NCI-H2081 (cell line): ENCODE results near the gene ARHGEF37.
A peak's percentile ranks its signal among the peaks of the same experiment; 100 is the strongest.
"Not testable (repeated sequence)": the region's sequence is repeated elsewhere in the genome, so short reads cannot be mapped to it uniquely, and the experiment has no call there.

Experiments
- DNase-seq, 2 experiments: peaks; one replicate each; lab custom pipeline; 2025; lab: John Stamatoyannopoulos, UW

Gene ARHGEF37, protein sequence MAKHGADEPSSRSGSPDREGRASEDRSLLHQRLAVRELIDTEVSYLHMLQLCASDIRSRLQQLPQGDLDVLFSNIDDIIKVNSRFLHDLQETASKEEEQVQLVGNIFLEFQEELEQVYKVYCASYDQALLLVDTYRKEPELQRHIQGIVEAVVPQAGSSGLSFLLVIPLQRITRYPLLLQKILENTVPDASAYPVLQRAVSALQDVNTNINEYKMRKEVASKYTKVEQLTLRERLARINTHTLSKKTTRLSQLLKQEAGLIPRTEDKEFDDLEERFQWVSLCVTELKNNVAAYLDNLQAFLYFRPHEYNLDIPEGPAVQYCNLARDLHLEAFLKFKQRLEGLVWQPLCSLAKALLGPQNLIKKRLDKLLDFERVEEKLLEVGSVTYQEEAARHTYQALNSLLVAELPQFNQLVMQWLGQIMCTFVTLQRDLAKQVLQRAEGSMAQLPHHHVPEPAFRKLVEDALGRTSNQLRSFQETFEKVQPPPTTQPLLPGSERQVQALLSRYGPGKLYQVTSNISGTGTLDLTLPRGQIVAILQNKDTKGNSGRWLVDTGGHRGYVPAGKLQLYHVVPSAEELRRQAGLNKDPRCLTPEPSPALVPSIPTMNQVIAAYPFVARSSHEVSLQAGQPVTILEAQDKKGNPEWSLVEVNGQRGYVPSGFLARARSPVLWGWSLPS

GRCh38 chr5:149581192-149581861 lies at the start of gene ARHGEF37:
ARHGEF37 (plus strand) TSS chr5:149581498; CDS start chr5:149597770, 16,272 bp downstream.
- DNase-seq = peak; percentile 54

DNA sequence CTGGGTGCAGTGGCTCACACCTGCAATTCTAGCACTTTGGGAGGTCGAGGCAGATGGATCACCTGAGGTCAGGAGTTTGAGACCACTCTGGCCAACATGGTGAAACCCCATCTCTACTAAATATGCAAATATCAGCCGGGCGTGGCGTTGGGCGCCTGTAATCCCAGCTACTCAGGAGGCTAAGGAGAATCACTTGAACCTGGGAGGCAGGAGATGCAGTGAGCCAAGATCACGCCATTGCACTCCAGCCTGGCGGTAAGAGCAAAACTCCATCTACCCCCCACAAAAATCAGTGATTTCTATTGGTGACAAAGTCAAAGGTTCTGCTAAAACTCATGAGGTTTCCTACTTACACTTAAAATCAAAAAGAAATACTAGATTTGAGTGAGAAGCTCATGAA lies 48.9 kb upstream of the ARHGEF37 start:
- no peak for DNase-seq

DNA sequence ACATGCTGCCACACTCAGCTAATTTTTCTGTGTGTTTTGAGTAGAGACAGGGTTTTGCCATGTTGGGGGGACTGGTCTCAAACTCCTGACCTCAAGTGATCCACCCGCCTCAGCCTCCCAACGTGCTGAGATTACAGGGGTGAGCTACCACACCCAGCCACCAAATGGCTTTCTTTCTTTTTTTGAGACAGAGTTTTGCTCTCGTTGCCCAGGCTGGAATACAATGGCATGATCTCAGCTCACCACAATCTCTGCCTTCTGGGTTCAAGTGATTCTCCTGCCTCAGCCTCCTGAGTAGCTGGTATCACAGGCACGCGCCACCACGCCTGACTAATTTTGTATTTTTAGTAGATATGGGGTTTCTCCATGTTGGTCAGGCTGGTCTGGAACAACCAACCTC lies 45.5 kb upstream of the ARHGEF37 start:
- DNase-seq = not testable (repeated sequence)

DNA sequence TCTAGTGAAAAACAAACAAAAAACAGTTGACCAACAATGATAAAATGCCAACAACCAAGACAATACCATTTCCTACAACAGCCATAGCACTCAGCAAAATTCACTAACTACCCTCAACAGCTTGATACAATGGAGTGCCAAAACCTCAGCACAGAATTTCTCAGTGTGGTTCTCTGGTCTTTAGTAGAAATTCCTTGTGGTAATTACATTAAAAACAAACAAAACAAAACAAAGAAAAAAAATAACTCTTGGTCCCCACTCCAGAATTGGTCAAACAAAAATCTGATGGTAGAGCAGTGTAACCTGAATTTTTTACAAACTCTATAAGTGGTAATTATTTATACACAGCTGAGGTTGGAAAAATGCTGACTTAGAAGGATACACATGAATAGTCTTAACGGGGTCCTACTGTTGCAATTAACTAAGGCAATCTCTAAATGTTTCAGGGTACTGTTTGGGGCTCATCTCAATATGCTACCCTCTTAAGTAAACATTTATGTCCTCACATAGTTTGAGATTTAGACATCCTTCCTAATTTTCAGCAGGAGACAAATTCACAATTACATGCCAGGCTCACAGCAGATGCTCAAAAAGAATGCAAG lies 43.8 kb upstream of the ARHGEF37 start:
- DNase-seq = no peak

- DNase-seq = no peak
These were observed 41.2 kb upstream of the ARHGEF37 start for GRCh38 chr5:149540089-149540488.

DNA sequence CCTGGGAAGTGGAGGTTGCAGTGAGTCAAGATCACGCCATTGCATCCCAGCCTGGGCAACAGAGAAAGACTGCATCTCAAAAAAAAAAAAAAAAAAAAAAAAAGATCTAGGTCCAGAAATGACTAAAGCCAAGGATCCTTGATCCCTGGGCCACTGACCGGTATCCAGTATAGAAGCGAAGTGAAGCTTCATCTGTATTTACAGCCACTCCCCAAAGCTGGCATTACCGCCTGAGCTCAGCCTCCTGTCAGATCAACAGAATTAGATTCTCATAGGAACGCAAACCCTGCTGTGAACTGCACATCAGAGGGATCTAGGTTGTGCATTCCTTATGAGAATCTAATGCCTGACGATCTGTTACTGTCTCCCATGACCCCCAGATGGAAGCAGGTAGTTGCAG lies 39.4 kb upstream of the ARHGEF37 start:
- no peak for DNase-seq

DNA sequence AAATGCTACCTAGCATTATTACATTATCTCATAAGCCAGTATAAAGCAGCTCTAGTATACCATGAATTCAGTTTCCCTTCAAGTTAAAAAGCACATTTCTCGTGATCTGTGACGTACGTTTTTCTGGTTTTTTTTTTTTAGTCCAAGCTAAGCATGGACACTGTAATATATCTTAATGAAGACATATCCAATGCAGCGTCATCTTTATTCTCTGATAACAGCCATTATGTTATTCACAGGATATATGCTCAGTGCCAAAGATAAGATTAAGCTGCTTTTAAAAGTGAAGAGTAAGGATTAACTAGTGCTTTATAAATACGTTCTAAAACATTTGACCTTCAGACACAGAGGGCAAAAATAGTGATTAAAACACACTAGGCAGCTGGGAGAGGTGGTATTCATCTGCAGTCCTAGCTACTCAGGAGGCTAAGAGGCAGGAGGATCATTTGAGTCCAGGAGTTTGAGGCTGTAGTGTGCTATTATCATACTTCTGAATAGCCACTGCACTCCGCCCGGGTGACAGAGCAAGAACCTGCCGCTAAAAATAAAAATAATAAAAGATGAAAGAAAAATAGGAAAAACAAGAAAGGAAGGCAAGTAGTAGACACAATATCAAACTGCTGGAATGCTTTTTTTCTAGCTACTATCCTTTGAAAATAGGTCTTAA lies 37.8 kb upstream of the ARHGEF37 start:
- no peak for DNase-seq

GRCh38 chr5:149544028-149544420 lies 37.3 kb upstream of the ARHGEF37 start:
- no peak for DNase-seq

DNA sequence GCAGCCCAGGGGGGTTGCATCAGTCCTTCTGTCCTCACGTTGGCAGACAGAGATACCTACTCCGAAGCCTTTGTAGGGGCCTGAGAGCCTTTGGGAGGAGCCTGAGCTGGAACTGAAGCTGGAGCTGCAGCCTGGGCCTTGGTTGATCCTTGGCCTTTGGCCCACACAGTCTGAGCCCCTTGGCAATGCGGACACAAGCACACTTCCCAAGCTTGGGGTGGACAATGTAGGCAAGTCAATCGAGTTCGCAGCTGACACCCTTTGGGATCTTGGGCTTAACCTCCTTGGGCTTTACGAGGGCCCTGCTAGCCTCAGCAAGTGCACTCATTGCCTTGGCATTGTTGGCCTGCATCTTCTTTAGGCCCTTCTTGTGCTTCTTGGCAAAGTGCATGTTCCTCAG lies 36.0 kb upstream of the ARHGEF37 start:
- no peak for DNase-seq

- DNase-seq = no peak
These were observed 34.3 kb upstream of the ARHGEF37 start for GRCh38 chr5:149546974-149547373.

GRCh38 chr5:149549461-149550267 lies 31.6 kb upstream of the ARHGEF37 start:
- DNase-seq = peak; percentile 20 to 49

GRCh38 chr5:149550268-149550583 lies 31.1 kb upstream of the ARHGEF37 start:
- no peak for DNase-seq

- no peak for DNase-seq
These were observed 30.6 kb upstream of the ARHGEF37 start for GRCh38 chr5:149550594-149551226.

DNA sequence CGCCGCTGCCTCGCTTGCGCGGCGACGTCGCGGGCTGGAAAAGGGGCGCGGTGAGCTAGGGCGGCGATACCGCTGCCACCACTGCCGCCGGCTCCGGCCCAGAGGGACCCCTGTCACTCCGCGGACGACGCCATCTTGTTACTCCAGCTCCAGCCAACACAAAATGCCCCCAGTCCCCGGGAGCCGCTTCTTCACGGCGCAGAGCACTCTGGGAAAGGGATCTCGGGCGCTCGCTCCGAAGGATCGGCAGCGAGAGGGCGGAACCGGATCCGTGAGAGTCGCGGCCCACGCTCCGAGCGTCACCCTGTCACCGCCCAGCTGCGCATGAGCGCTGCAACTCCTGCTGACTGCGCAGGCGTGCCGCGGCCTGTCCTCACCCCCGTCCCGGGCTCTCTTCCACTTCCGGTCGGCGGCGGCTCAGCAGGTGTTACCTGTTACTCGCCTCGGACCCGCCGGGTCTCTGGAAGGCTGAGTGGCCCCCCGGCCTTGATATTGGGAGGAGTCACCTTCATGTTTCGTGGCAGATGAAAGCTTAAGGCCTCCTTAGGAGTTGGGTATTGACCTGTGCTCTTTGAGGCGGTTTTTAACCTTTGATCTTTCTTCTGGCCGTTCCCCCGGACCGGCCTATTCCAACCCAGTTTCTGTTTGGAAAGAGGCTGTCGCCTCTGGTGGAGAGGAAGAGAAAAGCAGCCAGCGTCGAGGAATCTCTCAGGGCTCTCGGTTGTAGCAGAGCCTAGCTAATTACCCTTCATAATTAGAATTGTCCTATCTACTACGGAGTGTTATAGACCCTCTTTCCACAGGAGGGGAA lies 29.9 kb upstream of the ARHGEF37 start, which contains the start of gene CSNK1A1:
Gene CSNK1A1, minus strand, starts transcription at position 213 of the 811 bp plus-strand sequence. CDS start 475 bp downstream, outside the sequence.
- peak; percentile 95 to 96 for DNase-seq

- DNase-seq = no peak
These were observed 29.2 kb upstream of the ARHGEF37 start for GRCh38 chr5:149552038-149552494.

- DNase-seq = no peak
These were observed 28.6 kb upstream of the ARHGEF37 start for GRCh38 chr5:149552553-149553160.

GRCh38 chr5:149559706-149560105 lies 21.6 kb upstream of the ARHGEF37 start:
- no peak for DNase-seq

DNA sequence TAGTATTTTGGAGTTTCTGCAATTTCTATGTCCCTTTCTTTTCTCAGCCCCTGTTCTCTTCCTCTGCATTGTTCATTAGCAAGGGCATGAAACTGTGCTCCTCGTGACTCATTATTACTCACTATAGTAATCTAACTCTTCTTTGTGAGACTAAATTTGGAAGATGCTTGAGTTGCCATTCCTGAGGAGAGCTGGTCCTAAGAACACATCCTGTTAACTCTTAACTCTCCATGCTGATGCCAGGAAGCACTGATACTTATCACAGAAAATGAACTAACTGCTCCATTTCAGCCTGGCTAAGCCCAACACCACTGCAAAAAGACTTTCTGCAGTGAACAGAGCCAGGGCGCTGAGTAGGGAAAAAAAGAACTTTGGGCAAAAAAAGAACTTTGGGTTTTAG lies 19.4 kb upstream of the ARHGEF37 start:
- DNase-seq = no peak

DNA sequence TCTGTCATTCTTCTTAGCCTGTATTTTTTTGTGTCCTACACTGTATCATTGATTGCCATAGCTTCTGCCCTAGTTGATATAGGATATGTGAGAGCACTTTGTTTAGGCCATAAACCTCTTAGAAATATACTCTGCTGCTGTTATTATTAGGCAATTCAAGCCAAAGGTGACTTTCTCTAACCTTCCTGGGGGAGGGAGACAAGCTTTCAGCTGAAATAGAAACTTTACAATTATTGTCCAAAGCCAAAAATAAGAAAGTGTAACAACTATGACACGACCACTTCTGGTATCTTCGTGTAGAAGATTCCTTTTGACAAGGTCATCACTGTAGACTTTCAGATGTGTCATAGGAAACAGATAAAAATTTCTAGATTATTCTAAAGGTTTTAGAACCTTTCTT lies 17.8 kb upstream of the ARHGEF37 start:
- no peak for DNase-seq
